GM20000 (cell line): ENCODE results near the gene BMI1.
"Not testable (repeated sequence)": the region's sequence is repeated elsewhere in the genome, so short reads cannot be mapped to it uniquely, and the experiment has no call there.

Experiments used
- DNase-seq: peaks from one replicate; pipeline ENCODE4 v3.0.0; 2012; ENCODE audit warnings: low spot score
- CTCF ChIP-seq: IDR thresholded peaks from 2 replicates; pipeline ENCODE4 v1.5.1; 2012; ENCODE audit warnings: mild to moderate bottlenecking, control low read depth; ENCODE audit errors: extremely low read depth, missing control alignments

The BMI1 gene

GRCh38 chr10:22301193-22301592 lies 19.7 kb upstream of the BMI1 start:
- no peak for TF ChIP-seq CTCF
- no peak for DNase-seq

GRCh38 chr10:22303461-22303860 lies 17.4 kb upstream of the BMI1 start:
- no peak for TF ChIP-seq CTCF
- no peak for DNase-seq

- TF ChIP-seq CTCF: no peak
- DNase-seq: no peak
These were observed 15.2 kb upstream of the BMI1 start for GRCh38 chr10:22305721-22306120.

GRCh38 chr10:22308390-22308789 lies 12.5 kb upstream of the BMI1 start:
- no peak for TF ChIP-seq CTCF
- DNase-seq: peak; percentile 65

GRCh38 chr10:22309180-22310000 lies 11.5 kb upstream of the BMI1 start:
- DNase-seq: no peak
- no peak for TF ChIP-seq CTCF

- DNase-seq: not testable (repeated sequence)
These were observed 10.9 kb upstream of the BMI1 start for GRCh38 chr10:22310012-22310411.

GRCh38 chr10:22310928-22311327 lies 10.0 kb upstream of the BMI1 start:
- DNase-seq: no peak
- no peak for TF ChIP-seq CTCF

GRCh38 chr10:22314852-22315251 lies 6.0 kb upstream of the BMI1 start:
- no peak for TF ChIP-seq CTCF
- no peak for DNase-seq
